Sigmoid colon (tissue), 7 donors: ENCODE data around the gene CLEC16A. TPM values are rescaled to one million over a fixed set of nuclear protein-coding genes. Genes with fewer than 3 reads are reported as not detected.

Source experiments
- DNase-seq: peaks from one replicate; pipeline ENCODE4 v3.0.0-alpha.2; 2019
- H3K27ac ChIP-seq, 4 donors: fragments of 200-600 bp; sonication (generic); one replicate each; pipeline ENCODE4 v1.5.1; 2016 to 2019; ENCODE audit warnings: mild to moderate bottlenecking in 1 of 4
- H3K27me3 ChIP-seq, 3 donors: fragments of 200-600 bp; sonication (generic); one replicate each; pipeline ENCODE4 v1.5.1; 2019; ENCODE audit warnings: mild to moderate bottlenecking in 1 of 3
- H3K36me3 ChIP-seq, 4 donors: fragments of 200-600 bp; sonication (generic); one replicate each; pipeline ENCODE4 v1.5.1; 2016 to 2019
- H3K4me1 ChIP-seq, 4 donors: fragments of 200-600 bp; sonication (generic); one replicate each; pipeline ENCODE4 v1.5.1; 2017 to 2019
- H3K4me3 ChIP-seq, 4 donors: fragments of 200-600 bp; sonication (generic); one replicate each; pipeline ENCODE4 v1.5.1; 2017 to 2019; ENCODE audit warnings: mild to moderate bottlenecking in 2 of 4, moderate library complexity in 1 of 4
- H3K9me3 ChIP-seq, 4 donors: fragments of 200-600 bp in 3 of 4; sonication (generic) in 3 of 4; one replicate each; pipeline versions ENCODE4 v1.5.1 to v1.6.1; 2013 to 2019
- CTCF ChIP-seq, 4 experiments: fragments of 450-650 bp in 3 of 4; fragments of 200-600 bp in 1 of 4; IDR thresholded peaks; one replicate each; pipeline ENCODE4 v1.5.1; 2016 to 2019; ENCODE audit warnings: antibody characterized with exemption in 4 of 4, mild to moderate bottlenecking in 3 of 4, moderate library complexity in 2 of 4
- EP300 ChIP-seq, 4 donors: sonication (generic); formaldehyde crosslinking; IDR thresholded peaks; one replicate each; pipeline ENCODE4 v1.6.1; 2017; ENCODE audit warnings: antibody characterized with exemption in 4 of 4
- POLR2A ChIP-seq, 2 donors: fragments of 450-650 bp; IDR thresholded peaks; one replicate each; pipeline ENCODE4 v1.6.1; 2016; ENCODE audit warnings: antibody characterized with exemption in 2 of 2, mild to moderate bottlenecking in 2 of 2, moderate library complexity in 2 of 2
- POLR2AphosphoS5 ChIP-seq, 4 donors: sonication (generic); formaldehyde crosslinking; IDR thresholded peaks; one replicate each; pipeline ENCODE4 v1.6.1; 2017; ENCODE audit warnings: antibody characterized with exemption in 4 of 4
- WGBS, 2 donors: extraction: QIAGEN DNeasy Blood & Tissue Kit; methylation state at CpG; one replicate each; pipeline ENCODE4 v1.1.7; 2013; 5-methylcytosine and 5-hydroxymethylcytosine counted together
- intact Hi-C: fragments of 100-400 bp; cut with DNase I; formaldehyde crosslinking; loops from one replicate; pipeline ENCODE4 v1.15.1; 2023
- polyA plus RNA-seq, 3 donors: library from polyadenylated mRNA; stranded (reverse); fragments of 200-250 nt; gene quantifications; one replicate each; pipeline ENCODE4 v1.2.3, GENCODE V29; 2013
- total RNA-seq, 4 donors: library from RNA; depleted of rRNA; stranded (reverse); fragments of >200 nt; gene quantifications; one replicate each; pipeline ENCODE4 v1.1.0, GENCODE V29; 2016
- donor health status: healthy with polysubstance abuse.
- donor health status: Bipolar disorder and iron deficiency.
- donor health status: healthy.

CLEC16A gene
- total and polyA plus RNA-seq, 7 donors = 9.6 to 35.2 (median 24.6) TPM

DNA sequence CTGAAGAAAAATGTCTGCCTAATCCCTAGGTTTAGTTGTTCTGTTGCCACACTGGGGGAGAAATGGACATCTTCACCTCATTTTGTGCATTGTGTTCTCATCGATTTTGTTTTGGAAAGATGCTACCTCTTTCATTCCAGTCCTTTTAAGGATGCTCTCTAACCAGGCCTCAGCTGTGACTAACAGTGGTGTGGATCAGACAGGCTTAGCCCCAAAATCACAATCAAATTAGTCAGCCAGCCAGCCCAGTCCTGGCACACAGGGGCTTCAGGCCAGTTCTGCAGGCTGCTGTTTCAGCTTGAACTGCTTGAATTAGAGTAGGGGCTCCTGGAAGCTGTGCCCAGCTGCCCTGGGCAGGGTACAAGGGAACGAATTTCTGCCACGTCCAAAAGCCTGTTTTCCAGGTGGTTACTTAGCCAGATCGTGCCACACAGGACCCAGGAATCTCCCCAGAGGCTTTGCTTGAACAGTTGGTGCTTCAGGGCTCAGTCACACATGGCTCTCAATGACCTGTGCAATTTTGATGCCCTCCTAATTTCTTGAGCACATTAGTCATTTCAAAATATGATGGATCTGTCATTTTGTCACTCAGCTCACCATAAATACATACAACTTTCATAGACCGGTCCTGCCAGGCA, 60.7 kb downstream of the CLEC16A start:
- Histone ChIP-seq H3K4me3 (no peak overlapping the region), H3K9me3 (no peaks in the 10 kb centered on the region), H3K27me3 (no peaks in the 10 kb centered on the region), H3K4me1 (peaks cover 0 to 25% (median 16%) of the 10 kb centered on the region in 4 donors), H3K36me3 (peaks cover 0 to 13% (median 5%) of the 10 kb centered on the region in 4 donors), H3K27ac (peak overlapping the region; percentile 23 to 75 (median 54))
- no peak for DNase-seq
- intact Hi-C loops = no loop called here
- no peak for TF ChIP-seq CTCF (IDR thresholded peaks at IDR 0.05)
- TF ChIP-seq POLR2A (IDR thresholded peaks at IDR 0.05) = no peak
- TF ChIP-seq POLR2AphosphoS5 (IDR thresholded peaks at IDR 0.05) = no peak
- no peak for TF ChIP-seq EP300 (IDR thresholded peaks at IDR 0.05)
- 83 to 88% methylated on average over 5 of the region's 5 CpGs for WGBS, 2 donors

DNA sequence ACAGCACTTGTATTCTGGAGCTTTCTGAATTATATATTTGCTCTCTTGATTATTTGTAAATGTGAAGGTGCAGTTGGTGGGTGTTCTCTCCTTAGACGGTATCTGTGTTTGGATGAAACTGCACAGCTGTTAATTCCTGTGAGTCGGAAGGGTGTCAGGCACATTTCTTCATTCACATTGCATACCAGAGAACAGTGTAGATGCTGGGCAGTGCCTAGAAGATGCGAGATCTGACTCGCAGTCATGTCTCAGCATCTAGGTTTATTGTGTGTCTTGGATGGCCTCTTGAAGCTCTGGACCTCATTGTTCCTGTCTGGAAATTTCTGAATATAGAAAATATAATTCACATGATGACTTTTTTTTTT, 61.2 kb downstream of the CLEC16A start:
- TF ChIP-seq CTCF (IDR thresholded peaks at IDR 0.05) = no peak
- no peak for TF ChIP-seq POLR2AphosphoS5 (IDR thresholded peaks at IDR 0.05)
- no peak for TF ChIP-seq EP300 (IDR thresholded peaks at IDR 0.05)
- TF ChIP-seq POLR2A (IDR thresholded peaks at IDR 0.05) = no peak
- H3K27ac ChIP-seq = peak overlapping the region in 3 of 4 donors; percentile 44 to 75 (median 65)
- DNase-seq = no peak
- H3K36me3 ChIP-seq = peaks cover 0 to 13% (median 5%) of the 10 kb centered on the region in 4 donors
- no peaks in the 10 kb centered on the region for H3K27me3 ChIP-seq
- no peak overlapping the region for H3K4me3 ChIP-seq
- intact Hi-C loops = no loop called here
- H3K9me3 ChIP-seq = no peaks in the 10 kb centered on the region
- peaks cover 0 to 25% (median 16%) of the 10 kb centered on the region in 4 donors for H3K4me1 ChIP-seq
- WGBS, 2 donors = 88 to 90% methylated on average over 4 of the region's 4 CpGs

DNA sequence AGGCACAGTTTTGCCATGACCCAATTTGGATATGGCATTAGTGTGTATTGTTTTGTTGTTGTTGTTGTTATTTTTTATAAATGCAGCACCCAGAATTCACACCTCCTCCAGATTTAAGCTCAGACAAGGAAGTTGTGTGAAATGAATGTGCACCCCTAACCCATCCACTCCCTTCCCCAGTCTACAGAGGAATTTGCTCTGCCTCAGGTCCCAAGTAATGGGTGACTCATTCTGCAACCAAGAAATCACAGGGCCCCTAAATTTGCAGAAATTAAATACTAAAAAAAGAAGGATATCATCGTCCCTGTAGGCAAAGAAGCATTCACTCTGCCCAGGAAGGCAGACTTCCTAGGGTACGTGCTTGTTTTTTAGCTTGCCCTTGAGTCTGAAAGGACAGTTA, 62.3 kb downstream of the CLEC16A start:
- DNase-seq = no peak
- Histone ChIP-seq H3K9me3 (no peaks in the 10 kb centered on the region), H3K4me3 (no peak overlapping the region), H3K36me3 (peaks cover 0 to 13% (median 5%) of the 10 kb centered on the region in 4 donors), H3K27me3 (no peaks in the 10 kb centered on the region), H3K4me1 (peaks cover 0 to 25% (median 16%) of the 10 kb centered on the region in 4 donors), H3K27ac (peak overlapping the region in 1 of 4 donors; percentile 65)
- no peak for TF ChIP-seq POLR2A (IDR thresholded peaks at IDR 0.05)
- TF ChIP-seq EP300 (IDR thresholded peaks at IDR 0.05) = no peak
- no peak for TF ChIP-seq POLR2AphosphoS5 (IDR thresholded peaks at IDR 0.05)
- TF ChIP-seq CTCF (IDR thresholded peaks at IDR 0.05) = no peak
- intact Hi-C loops = no loop called here
- 90 to 93% methylated on average over 2 of the region's 2 CpGs for WGBS, 2 donors

- no peak overlapping the region for H3K4me3 ChIP-seq
- intact Hi-C loops = no loop called here
- H3K4me1 ChIP-seq = peaks cover 0 to 25% (median 16%) of the 10 kb centered on the region in 4 donors
- H3K36me3 ChIP-seq = peaks cover 0 to 16% (median 4%) of the 10 kb centered on the region in 4 donors
- no peak for DNase-seq
- TF ChIP-seq POLR2A (IDR thresholded peaks at IDR 0.05) (no peak), EP300 (IDR thresholded peaks at IDR 0.05) (no peak), CTCF (IDR thresholded peaks at IDR 0.05) (no peak), POLR2AphosphoS5 (IDR thresholded peaks at IDR 0.05) (no peak)
- 94 to 95% methylated on average over 7 of the region's 7 CpGs for WGBS, 2 donors
- H3K27ac ChIP-seq = no peak overlapping the region
- H3K27me3 ChIP-seq = no peaks in the 10 kb centered on the region
- no peaks in the 10 kb centered on the region for H3K9me3 ChIP-seq
These were observed 63.4 kb downstream of the CLEC16A start for GRCh38 chr16:11007714-11008280.
